Right kidney (tissue), 1 donor: ENCODE data around the gene CCDC30.
A peak's percentile ranks its signal among the peaks of the same experiment; 100 is the strongest.
"Not testable (repeated sequence)": the region's sequence is repeated elsewhere in the genome, so short reads cannot be mapped to it uniquely, and the experiment has no call there.

Experiments
- DNase-seq: peaks from one replicate; pipeline ENCODE4 v3.0.0-alpha.2; 2016

Gene CCDC30

DNA sequence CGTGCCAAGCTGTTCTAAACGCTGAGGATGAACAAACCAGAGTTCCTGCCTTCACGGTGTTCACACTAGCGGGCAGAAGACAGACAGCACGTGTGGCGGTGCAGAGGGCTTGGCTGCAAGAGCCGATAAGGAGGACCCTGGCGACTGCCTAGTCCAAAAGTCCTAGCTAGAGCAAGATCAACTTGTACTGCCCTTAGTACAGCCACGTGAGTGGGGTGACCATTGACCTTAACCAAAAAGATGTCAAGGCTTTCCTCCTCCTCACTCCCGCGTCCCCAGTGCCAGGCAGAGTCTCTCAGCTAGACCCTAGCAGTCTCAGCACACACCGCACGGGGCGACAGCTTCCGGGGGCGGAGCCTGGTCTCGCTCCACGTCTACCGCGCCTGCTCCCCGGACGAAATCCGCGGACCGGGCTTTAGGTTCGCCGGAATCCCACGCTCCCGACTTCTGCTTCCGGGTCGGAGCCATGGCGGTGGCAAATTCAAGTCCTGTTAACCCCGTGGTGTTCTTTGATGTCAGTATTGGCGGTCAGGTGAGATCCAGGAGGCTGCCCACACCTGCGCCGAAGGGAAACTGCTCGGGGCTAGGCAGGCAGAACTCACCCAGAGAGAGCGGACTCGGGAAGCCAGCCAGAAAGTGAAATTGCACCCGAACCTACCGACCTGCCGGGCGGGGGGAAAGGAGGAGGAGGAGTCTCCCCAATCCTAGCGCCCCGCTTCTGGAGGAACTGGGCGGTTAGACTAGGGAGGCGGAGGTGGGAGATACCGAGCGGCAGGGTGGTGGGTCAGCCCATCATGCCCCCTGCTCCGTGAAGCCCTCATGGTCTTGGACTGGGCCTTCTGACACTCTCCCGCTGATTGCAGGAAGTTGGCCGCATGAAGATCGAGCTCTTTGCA, 195.1 kb downstream of the CCDC30 start, which contains the start of gene PPIH:
TSS of gene PPIH (plus strand) at position 443 of the 896 bp plus-strand sequence. CDS start at position 467, 24 bp downstream.
- DNase-seq, result peak; percentile 87

DNA sequence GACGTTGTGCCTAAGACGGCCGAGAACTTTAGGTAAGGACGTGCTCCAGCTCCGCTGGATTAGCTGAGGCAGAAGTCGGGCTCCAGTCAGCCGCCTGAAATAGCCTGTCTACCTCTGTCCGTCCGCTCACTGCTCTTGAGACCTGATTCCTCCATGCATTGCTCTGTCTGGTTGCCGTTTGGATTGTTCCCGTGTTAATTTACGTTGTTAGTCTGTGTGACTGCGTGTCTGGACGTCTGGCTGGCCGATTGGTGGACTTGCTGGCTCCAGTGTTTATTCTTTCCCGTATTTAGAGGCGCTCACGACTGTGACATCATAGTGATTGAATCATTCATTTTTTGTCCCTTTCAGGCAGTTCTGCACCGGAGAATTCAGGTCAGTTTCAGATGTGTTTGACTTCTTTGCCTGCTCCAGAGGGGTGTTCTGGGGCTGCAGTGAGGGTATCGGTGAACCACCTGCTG, 195.8 kb downstream of the CCDC30 start:
- no peak for DNase-seq

DNA sequence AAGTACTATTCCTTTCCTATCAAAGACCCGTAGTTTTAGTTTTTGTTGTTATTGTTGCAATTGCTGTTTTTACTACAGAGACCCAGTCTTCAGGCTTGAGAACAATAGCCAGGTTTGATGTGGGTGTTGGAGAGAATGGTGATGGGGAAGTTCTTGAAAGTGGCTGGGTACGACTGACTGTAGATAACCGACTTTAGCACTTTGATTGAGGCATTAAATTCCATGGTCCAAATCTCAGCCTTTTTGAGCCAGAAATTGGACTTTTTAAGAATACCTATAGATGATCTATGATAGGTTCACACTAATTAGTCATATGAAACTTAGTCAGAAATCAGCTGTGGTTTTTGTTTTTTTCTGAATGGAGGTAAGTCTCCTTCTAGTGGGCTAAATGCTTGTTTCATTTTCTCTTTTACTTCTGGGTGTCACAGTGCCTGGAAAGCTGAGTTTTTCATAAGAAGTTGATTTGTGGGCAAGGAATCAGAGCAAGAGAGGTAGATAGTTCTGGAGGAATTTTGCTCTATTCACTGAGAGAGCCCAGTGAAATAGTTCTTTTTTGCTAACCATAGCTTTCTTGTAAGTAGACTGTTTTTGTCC, 197.9 kb downstream of the CCDC30 start:
- no peak for DNase-seq

- no peak for DNase-seq
Observed at GRCh38 chr1:42669936-42670335, 206.8 kb downstream of the CCDC30 start.

DNA sequence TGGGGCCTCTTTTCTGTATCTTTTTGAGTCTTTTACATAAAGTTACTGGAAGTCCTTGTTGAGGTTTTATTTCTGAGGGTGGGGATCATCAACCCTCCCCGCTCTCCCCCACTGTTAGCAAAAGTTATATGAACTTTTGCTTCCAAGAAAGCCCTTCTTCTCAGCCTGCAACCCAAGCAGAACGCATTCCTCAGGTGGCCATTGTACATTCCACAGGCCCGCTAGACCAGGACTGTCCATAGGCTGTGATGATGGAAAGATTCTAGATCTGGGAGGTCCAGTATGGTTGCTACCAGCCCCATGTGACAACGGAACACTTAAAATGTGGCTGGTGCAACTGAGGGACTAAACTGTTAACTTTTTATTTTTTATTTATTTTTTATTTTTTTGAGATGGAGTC, 207.3 kb downstream of the CCDC30 start:
- no peak for DNase-seq

DNA sequence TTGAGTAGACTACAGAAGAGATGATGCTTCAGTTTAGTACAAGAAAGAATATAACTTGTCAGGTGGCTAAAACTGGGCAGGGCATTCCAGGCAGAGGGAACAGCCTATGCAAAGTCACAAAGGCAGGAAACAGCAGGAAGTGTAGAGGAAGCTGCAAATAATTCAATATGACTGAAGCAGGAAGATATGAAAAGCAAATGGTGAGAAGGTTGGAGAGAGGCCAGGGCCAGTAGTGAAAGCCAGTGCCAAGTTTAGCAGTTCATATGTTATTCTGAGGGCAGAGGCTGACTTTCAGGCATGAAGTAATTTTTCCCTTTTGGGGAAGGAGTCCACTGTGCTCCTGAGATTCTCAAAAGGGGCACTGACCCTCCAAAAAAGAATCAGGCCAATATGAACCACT, 211.1 kb downstream of the CCDC30 start:
- no peak for DNase-seq

GRCh38 chr1:42674682-42675081, 211.6 kb downstream of the CCDC30 start:
- no peak for DNase-seq

GRCh38 chr1:42675467-42675866, 212.4 kb downstream of the CCDC30 start:
- DNase-seq, result no peak

- no peak for DNase-seq
Observed at GRCh38 chr1:42676534-42677087, 213.5 kb downstream of the CCDC30 start.

DNA sequence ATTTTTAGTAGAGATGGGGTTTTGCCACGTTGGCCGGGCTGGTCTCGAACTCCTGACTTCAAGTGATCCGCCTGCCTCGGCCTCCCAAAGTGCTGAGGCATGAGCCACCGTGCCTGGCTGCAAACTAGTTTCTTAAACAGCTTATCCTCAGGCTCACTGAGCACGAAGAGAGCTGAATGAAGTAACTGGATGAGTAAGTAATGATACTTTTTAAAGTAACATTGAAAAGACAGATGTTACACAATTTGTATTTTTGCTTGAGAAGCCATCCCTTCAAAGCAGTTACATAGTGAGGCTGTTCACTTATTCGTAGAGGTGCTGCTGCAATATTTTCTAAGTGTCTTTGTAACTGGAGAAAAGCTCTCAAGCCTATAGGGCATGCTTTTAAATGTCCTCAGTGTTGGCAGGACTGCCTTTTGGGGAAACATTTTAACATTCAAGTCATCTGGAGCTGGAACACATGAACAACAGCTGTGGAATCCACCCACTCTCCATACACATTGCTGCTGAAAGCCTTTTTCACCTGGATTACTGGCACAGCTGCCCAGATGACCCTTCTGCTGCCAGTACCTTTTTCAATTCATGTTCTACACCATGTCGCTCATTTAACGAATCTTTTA, 216.4 kb downstream of the CCDC30 start:
- DNase-seq, result no peak

DNA sequence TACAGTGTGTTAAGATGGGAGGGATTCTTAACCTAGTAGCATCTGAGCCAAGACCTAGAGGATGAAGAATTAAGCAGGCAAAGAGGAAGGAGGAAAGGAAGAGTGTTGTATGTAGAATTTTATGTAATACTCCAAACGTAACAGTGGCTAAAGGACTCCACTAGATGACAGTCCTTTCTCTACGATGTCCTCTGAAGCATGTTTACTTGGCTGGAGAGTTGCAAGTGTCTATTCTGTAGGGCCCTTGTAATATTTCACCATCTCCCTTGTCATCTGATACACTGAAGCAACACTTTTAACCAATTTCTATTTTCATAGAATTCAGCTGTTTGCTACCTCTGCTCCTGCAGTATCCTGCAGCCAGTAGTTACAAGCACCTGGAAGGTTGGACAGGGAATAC, 217.0 kb downstream of the CCDC30 start:
- no peak for DNase-seq

GRCh38 chr1:42680921-42681683, 218.0 kb downstream of the CCDC30 start:
- DNase-seq, result no peak

DNA sequence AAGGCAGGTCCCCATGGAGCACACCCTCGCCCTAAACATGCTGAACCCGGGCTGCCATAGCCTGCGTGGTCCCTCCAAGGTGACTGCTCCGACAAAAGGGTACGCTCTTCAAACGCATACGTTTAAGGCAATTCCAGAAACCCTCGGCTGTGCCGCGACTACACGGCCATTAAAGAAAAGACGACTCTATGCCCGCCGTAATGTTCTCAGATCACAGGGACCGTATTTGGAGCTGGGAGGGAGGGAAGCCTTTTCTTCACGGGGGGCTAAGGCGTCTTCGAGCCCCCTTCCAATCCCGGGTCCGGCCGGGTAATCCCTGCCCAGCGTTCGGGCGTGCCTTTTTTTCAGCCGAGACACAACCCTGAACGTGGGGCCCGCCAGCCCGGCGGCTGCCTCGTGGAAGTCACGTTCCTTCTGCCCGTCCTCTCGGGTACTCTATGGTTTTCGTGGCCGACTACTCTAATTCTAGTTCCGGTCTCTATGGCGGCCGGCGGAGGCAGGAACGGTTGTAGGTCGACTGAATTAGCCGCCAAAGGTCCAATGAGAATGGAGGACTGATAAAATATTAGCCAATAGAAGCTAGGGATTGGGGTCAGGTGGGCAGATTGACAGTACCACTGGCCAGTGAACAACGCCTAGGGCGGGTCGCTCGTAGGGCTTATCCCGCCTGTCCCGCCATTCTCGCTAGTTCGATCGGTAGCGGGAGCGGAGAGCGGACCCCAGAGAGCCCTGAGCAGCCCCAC, 218.8 kb downstream of the CCDC30 start, which contains the start of gene YBX1:
TSS of gene YBX1 (plus strand) at position 678 of the 743 bp plus-strand sequence. CDS start 148 bp downstream, outside the sequence.
- DNase-seq, result peak; percentile 91

GRCh38 chr1:42682484-42682738, 219.3 kb downstream of the CCDC30 start:
- not testable (repeated sequence) for DNase-seq

GRCh38 chr1:42682739-42683531, 219.8 kb downstream of the CCDC30 start:
- peak; percentile 72 for DNase-seq

GRCh38 chr1:42684139-42684538, 221.1 kb downstream of the CCDC30 start:
- no peak for DNase-seq

DNA sequence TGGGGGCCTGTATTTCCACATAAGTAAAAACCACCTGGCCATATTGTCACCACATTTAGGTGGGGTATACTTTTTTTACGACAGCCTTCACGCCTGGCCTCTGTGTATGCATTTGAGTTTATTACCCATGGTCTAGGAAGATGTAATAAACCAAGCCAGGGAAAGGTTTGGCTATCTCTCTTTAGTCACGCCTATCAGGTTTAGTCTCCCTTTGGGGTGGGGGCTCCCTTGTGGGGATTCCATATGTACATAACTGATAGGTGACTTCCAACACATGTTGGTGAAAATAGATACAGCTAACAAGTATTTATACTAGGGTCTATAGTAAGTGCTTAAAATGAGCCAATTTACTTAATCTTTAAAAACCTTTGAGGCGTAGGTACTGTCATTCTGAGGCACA, 223.3 kb downstream of the CCDC30 start:
- DNase-seq, result no peak

DNA sequence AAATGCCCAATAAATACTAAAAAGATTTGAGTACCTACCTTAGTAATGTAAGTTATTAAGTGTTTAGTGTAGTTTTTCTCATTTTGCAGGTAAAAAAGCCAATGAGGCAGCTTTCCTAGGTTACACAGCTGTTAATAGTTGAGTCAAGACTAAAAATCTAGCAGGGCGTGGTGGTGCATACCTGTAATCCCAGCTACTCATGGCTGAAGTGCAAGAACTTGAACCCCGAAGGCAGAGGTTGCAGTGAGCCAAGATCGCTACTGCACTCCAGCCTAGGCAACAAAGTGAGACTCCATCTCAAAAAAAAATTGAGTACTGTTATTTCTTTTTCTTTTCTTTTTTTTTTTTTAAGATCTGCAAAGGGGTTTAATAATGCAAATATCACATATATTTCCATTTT, 226.8 kb downstream of the CCDC30 start:
- DNase-seq, result no peak

GRCh38 chr1:42690477-42691156, 227.5 kb downstream of the CCDC30 start:
- no peak for DNase-seq

GRCh38 chr1:42691157-42691498, 228.0 kb downstream of the CCDC30 start:
- no peak for DNase-seq
